SK-N-SH (cell line): ENCODE measurements around the gene ATXN7.

Experiments used
- ELF1 ChIP-seq: IDR thresholded peaks from 2 replicates; pipeline ENCODE4 v1.4.0; 2012
- EZH2phosphoT487 ChIP-seq: fragments of 200-600 bp; sonication (generic); IDR thresholded peaks from 2 replicates; pipeline ENCODE4 v1.6.1; 2017; ENCODE audit warnings: low read depth, mixed run types, mild to moderate bottlenecking, antibody characterized with exemption, moderate library complexity, borderline replicate concordance
- JUND ChIP-seq: IDR thresholded peaks from 2 replicates; pipeline ENCODE4 v1.4.0; 2012
- MEF2A ChIP-seq: IDR thresholded peaks from 2 replicates; pipeline ENCODE4 v1.4.0; 2012; ENCODE audit warnings: low read depth, borderline replicate concordance
- POLR2AphosphoS5 ChIP-seq: IDR thresholded peaks from 2 replicates; pipeline ENCODE4 v1.6.1; 2012; ENCODE audit warnings: low read depth, low read length
- RCOR1 ChIP-seq: fragments of 150-350 bp; IDR thresholded peaks from 2 replicates; pipeline ENCODE4 v1.6.1; 2017; ENCODE audit warnings: antibody characterized with exemption, low read length
- RFX5 ChIP-seq: IDR thresholded peaks from 2 replicates; pipeline ENCODE4 v1.6.1; 2012; ENCODE audit warnings: mild to moderate bottlenecking, improper control_type of control experiment, low read length
- YY1 ChIP-seq: IDR thresholded peaks from 2 replicates; pipeline ENCODE4 v1.4.0; 2012; ENCODE audit warnings: low read depth, mild to moderate bottlenecking
- TF ChIP-seq, protein P1 (sequence below): fragments of 200-600 bp; sonication (generic); IDR thresholded peaks from 2 replicates; pipeline ENCODE4 v1.6.1; 2017; ENCODE audit warnings: antibody characterized with exemption, mild to moderate bottlenecking, moderate library complexity
- TF ChIP-seq, protein P2 (sequence below): IDR thresholded peaks from 2 replicates; pipeline ENCODE4 v1.4.0; 2012; ENCODE audit warnings: low read depth

DNA sequence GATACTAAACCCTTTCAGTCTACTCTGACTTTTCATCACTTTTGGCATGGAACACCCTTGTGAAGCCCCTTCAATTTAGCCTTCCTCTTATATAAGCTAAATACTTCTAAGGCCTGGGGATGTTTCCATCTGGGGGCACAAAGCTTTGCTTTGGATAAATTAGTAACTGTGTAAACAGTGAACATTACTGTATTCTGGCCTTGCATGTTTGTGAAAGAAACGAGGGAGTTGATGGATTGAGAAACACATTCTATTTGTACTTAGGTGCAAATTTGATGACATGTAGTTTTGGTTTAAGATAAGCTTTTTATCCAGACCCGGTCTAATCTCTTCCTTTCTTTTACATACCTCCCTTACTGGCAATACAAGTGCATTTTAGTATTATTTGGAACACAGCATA is 139.9 kb downstream of the ATXN7 start:
- TF ChIP-seq, protein P1, sequence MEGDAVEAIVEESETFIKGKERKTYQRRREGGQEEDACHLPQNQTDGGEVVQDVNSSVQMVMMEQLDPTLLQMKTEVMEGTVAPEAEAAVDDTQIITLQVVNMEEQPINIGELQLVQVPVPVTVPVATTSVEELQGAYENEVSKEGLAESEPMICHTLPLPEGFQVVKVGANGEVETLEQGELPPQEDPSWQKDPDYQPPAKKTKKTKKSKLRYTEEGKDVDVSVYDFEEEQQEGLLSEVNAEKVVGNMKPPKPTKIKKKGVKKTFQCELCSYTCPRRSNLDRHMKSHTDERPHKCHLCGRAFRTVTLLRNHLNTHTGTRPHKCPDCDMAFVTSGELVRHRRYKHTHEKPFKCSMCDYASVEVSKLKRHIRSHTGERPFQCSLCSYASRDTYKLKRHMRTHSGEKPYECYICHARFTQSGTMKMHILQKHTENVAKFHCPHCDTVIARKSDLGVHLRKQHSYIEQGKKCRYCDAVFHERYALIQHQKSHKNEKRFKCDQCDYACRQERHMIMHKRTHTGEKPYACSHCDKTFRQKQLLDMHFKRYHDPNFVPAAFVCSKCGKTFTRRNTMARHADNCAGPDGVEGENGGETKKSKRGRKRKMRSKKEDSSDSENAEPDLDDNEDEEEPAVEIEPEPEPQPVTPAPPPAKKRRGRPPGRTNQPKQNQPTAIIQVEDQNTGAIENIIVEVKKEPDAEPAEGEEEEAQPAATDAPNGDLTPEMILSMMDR, result no peak
- TF ChIP-seq, protein P2, sequence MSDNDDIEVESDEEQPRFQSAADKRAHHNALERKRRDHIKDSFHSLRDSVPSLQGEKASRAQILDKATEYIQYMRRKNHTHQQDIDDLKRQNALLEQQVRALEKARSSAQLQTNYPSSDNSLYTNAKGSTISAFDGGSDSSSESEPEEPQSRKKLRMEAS, result no peak
- no peak for TF ChIP-seq RCOR1
- no peak for TF ChIP-seq MEF2A
- no peak for TF ChIP-seq POLR2AphosphoS5
- TF ChIP-seq ELF1, result no peak
- no peak for TF ChIP-seq EZH2phosphoT487
- TF ChIP-seq YY1, result no peak
- TF ChIP-seq JUND, result no peak
- TF ChIP-seq RFX5, result no peak
